HCT116 (cell line): ENCODE data around the gene NDC1. TPM values are rescaled to one million over a fixed set of nuclear protein-coding genes. Genes with fewer than 3 reads are reported as not detected.

Experiments used
- ATAC-seq: fragments of 200-7000 bp; cut with Tn5 transposase; 2 replicates; pipeline ENCODE4 v1.9.1; 2020; ENCODE audit warnings: mild to moderate bottlenecking, moderate library complexity
- BruUV-seq: library from RNA; stranded (reverse); fragments of 400-500 nt; replicated peaks from 2 replicates; lab custom pipeline; 2021; lab: Mats Ljungman, UMichigan
- CTCF ChIA-PET: fragments of 300-600 bp; sonication (Branson Sonifier 250); formaldehyde crosslinking; loops from one replicate; lab custom pipeline; 2021; ENCODE audit warnings: antibody characterized with exemption; lab: Charles Lee
- POLR2A ChIA-PET: fragments of 300-600, 350-600 bp; sonication (Branson Sonifier 250); formaldehyde crosslinking; loops from one replicate; lab custom pipeline; 2021; ENCODE audit warnings: antibody characterized with exemption; lab: Charles Lee
- RAD21 ChIA-PET, 2 experiments: fragments of 300-600 bp; sonication (Branson Sonifier 250); formaldehyde crosslinking; loops; one replicate each; lab custom pipeline; 2023; ENCODE audit warnings: low total read pairs in 2 of 2; ENCODE audit not compliant: uncharacterized antibody in 2 of 2, unreplicated experiment in 2 of 2, low non-redundant PET in 1 of 2; lab: Charles Lee
- DNase-seq: peaks from one replicate; pipeline ENCODE4 v3.0.0-alpha.2; 2010; ENCODE audit warnings: low read depth, low spot score
- H2AFZ ChIP-seq: fragments of 200-600 bp; shearing (Covaris generic), sonication (generic); 2 replicates; pipeline ENCODE4 v1.6.1; 2017; ENCODE audit warnings: low read depth, mixed run types, mixed read lengths, antibody characterized with exemption, low read length; ENCODE audit not compliant: poor library complexity, severe bottlenecking
- H3K27ac ChIP-seq: 2 replicates; pipeline ENCODE4 v1.5.1; 2012; ENCODE audit warnings: low read depth, low read length
- H3K27me3 ChIP-seq: fragments of 200-600 bp; sonication (generic); 2 replicates; pipeline ENCODE4 v1.6.1; 2016; ENCODE audit warnings: mixed run types, low read length, mixed read lengths; ENCODE audit not compliant: insufficient read depth
- H3K36me3 ChIP-seq, 2 experiments: fragments of 200-500 bp in 1 of 2; fragments of 200-600 bp in 1 of 2; sonication (Bioruptor generic) in 1 of 2; sonication (generic) in 1 of 2; 2 replicates each; pipeline versions ENCODE4 v1.5.1 to v1.6.1; 2014 to 2016; ENCODE audit warnings: low read length in 2 of 2, inconsistent platforms in 1 of 2, mixed read lengths in 1 of 2, mixed run types in 1 of 2; ENCODE audit not compliant: insufficient read depth in 2 of 2, control insufficient read depth in 1 of 2
- H3K4me1 ChIP-seq, 2 experiments: fragments of 200-600 bp in 1 of 2; sonication (generic) in 1 of 2; 2 replicates each; pipeline versions ENCODE4 v1.5.1 to v1.6.1; 2012 to 2017; ENCODE audit warnings: low read length in 2 of 2, inconsistent platforms in 1 of 2, mild to moderate bottlenecking in 1 of 2, mixed read lengths in 1 of 2, mixed run types in 1 of 2, moderate library complexity in 1 of 2; ENCODE audit not compliant: insufficient read depth in 2 of 2, control insufficient read depth in 1 of 2
- H3K4me2 ChIP-seq: fragments of 200-600 bp; sonication (generic); 2 replicates; pipeline ENCODE4 v1.6.1; 2017; ENCODE audit warnings: mixed run types, low read length, mixed read lengths
- H3K4me3 ChIP-seq, 2 experiments: fragments of 200-600 bp in 1 of 2; sonication (generic) in 1 of 2; replicated peaks in 1 of 2; 2 replicates each; pipeline ENCODE4 v1.5.1; 2011 to 2016; ENCODE audit warnings: low read length in 2 of 2, control low read depth in 1 of 2, low read depth in 1 of 2, mild to moderate bottlenecking in 1 of 2, mixed read lengths in 1 of 2, mixed run types in 1 of 2
- H3K79me2 ChIP-seq: fragments of 200-600 bp; sonication (generic); 2 replicates; pipeline ENCODE4 v1.6.1; 2017; ENCODE audit warnings: mild to moderate bottlenecking, mixed run types, low read length, moderate library complexity, mixed read lengths; ENCODE audit not compliant: insufficient read depth
- H3K9ac ChIP-seq: fragments of 200-600 bp; sonication (generic); 2 replicates; pipeline ENCODE4 v1.6.1; 2016; ENCODE audit warnings: low read length, mixed read lengths
- H3K9me2 ChIP-seq: fragments of 200-600 bp; sonication (generic), shearing (Covaris generic); 2 replicates; pipeline ENCODE4 v1.6.1; 2017; ENCODE audit warnings: mixed run types, mild to moderate bottlenecking, moderate library complexity; ENCODE audit not compliant: insufficient read depth
- H3K9me3 ChIP-seq, 2 experiments: fragments of 200-500 bp in 1 of 2; fragments of 200-600 bp in 1 of 2; sonication (Bioruptor generic) in 1 of 2; sonication (generic) in 1 of 2; 2 replicates each; pipeline ENCODE4 v1.6.1; 2014 to 2017; ENCODE audit warnings: low read length in 2 of 2, mixed read lengths in 2 of 2, inconsistent platforms in 1 of 2, low read depth in 1 of 2, mild to moderate bottlenecking in 1 of 2, mixed run types in 1 of 2, moderate library complexity in 1 of 2; ENCODE audit not compliant: control insufficient read depth in 1 of 2, insufficient read depth in 1 of 2
- H4K20me1 ChIP-seq: fragments of 200-600 bp; sonication (generic), shearing (Covaris generic); 2 replicates; pipeline ENCODE4 v1.6.1; 2017; ENCODE audit warnings: mixed run types, mild to moderate bottlenecking, moderate library complexity; ENCODE audit not compliant: insufficient read depth
- CBX3 ChIP-seq: IDR thresholded peaks from 2 replicates; pipeline ENCODE4 v1.6.1; 2012; ENCODE audit warnings: low read depth
- EGR1 ChIP-seq: IDR thresholded peaks from 2 replicates; pipeline ENCODE4 v1.6.1; 2012; ENCODE audit warnings: low read depth
- ELF1 ChIP-seq: IDR thresholded peaks from 2 replicates; pipeline ENCODE4 v1.6.1; 2012; ENCODE audit warnings: low read depth, borderline replicate concordance
- EZH2 ChIP-seq: fragments of 200-600 bp; sonication (generic); IDR thresholded peaks from 2 replicates; pipeline ENCODE4 v1.6.1; 2017; ENCODE audit warnings: antibody characterized with exemption, mixed run types
- EZH2phosphoT487 ChIP-seq: fragments of 200-600 bp; IDR thresholded peaks from 2 replicates; pipeline ENCODE4 v1.6.1; 2018; ENCODE audit warnings: antibody characterized with exemption, borderline replicate concordance
- FOSL1 ChIP-seq: IDR thresholded peaks from 2 replicates; pipeline ENCODE4 v1.6.1; 2012; ENCODE audit warnings: low read depth
- JUND ChIP-seq: IDR thresholded peaks from 2 replicates; pipeline ENCODE4 v1.6.1; 2012
- POLR2A ChIP-seq: IDR thresholded peaks from 2 replicates; pipeline ENCODE4 v1.7.0; 2011; ENCODE audit warnings: borderline replicate concordance; ENCODE audit not compliant: insufficient read depth, insufficient read length; ENCODE audit errors: extremely low read depth
- POLR2AphosphoS5 ChIP-seq: IDR thresholded peaks from 2 replicates; pipeline ENCODE4 v1.6.1; 2011; ENCODE audit warnings: mild to moderate bottlenecking, low read depth, low read length, moderate library complexity
- YY1 ChIP-seq: IDR thresholded peaks from 2 replicates; pipeline ENCODE4 v1.6.1; 2011; ENCODE audit warnings: low read length, low read depth, moderate library complexity, mild to moderate bottlenecking; ENCODE audit not compliant: insufficient replicate concordance; ENCODE audit errors: extremely low read depth
- ZFX ChIP-seq: fragments of 450-650 bp; IDR thresholded peaks from 2 replicates; pipeline ENCODE4 v1.6.1; 2017
- intact Hi-C: fragments of 100-400 bp; cut with micrococcal nuclease; formaldehyde crosslinking; loops from 2 replicates; pipeline ENCODE4 v1.10.0; 2022
- total RNA-seq: library from RNA; stranded (reverse); gene quantifications from one replicate; pipeline ENCODE4 v1.2.1, GENCODE V29; 2021; ENCODE audit not compliant: unreplicated experiment
- TF ChIP-seq, protein P1 (sequence below): IDR thresholded peaks from 2 replicates; pipeline ENCODE4 v1.6.1; 2012

The NDC1 gene
- total RNA-seq, 1 experiment from 2014 or later = 54.7 TPM

DNA sequence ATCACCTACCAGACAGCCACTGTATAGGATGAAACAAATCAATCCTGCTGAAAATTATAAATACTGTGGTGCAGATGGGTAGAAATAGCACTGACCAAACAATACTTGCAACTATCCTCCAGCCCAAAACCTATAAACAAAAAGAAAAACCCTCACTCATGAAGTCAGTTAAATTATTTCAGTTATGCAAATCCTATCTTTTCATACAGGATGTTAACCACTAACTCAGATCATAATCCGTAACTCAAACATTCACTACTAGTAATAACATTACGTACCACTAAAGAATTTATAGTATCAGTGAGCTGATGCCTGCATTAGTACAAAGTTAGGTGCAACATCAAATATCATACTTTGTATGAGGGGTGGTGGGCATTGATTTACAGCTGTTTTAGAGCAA, 2.6 kb downstream of the NDC1 start:
- ATAC-seq (no peak), DNase-seq (no peak)
- TF ChIP-seq POLR2A = no peak
- no peak for TF ChIP-seq EZH2phosphoT487
- TF ChIP-seq YY1 = no peak
- TF ChIP-seq POLR2AphosphoS5 = no peak
- TF ChIP-seq, protein P1, sequence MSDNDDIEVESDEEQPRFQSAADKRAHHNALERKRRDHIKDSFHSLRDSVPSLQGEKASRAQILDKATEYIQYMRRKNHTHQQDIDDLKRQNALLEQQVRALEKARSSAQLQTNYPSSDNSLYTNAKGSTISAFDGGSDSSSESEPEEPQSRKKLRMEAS = no peak
- TF ChIP-seq JUND = no peak
- no peak for TF ChIP-seq ELF1
- TF ChIP-seq ZFX = no peak
- TF ChIP-seq FOSL1 = no peak
- no peak for TF ChIP-seq CBX3
- TF ChIP-seq, all 23 proteins: peak for 0
- Histone ChIP-seq H4K20me1 (peaks cover 11% of the 10 kb centered on the region; the same call in 1 of the 2 replicates), H2AFZ (no peak overlapping the region), H3K79me2 (peaks cover 74% of the 10 kb centered on the region), H3K9me2 (no peaks in the 10 kb centered on the region), H3K9ac (no peak overlapping the region), H3K4me1 (peaks cover 0 to 8% of the 10 kb centered on the region in 2 experiments; a peak in 3 of 4 replicates), H3K4me2 (no peak overlapping the region), H3K9me3 (no peaks in the 10 kb centered on the region), H3K36me3 (peaks cover 3 to 10% of the 10 kb centered on the region in 2 experiments; a peak in 2 of 4 replicates), H3K4me3 (no peak overlapping the region), H3K27ac (no peak overlapping the region), H3K27me3 (no peaks in the 10 kb centered on the region)
- intact Hi-C loops = no loop called here
- no TSS peak for BruUV-seq
- POLR2A ChIA-PET = interaction anchor here (1.1 kb wide), 1 partner anchor 9 kb away, joined by 3 read pairs; no protein-coding TSS in a partner anchor
- CTCF ChIA-PET = interaction anchor here (1.2 kb wide), 1 partner anchor 9 kb away, joined by 3 read pairs; no protein-coding TSS in a partner anchor
- RAD21 ChIA-PET = no interaction called here

DNA sequence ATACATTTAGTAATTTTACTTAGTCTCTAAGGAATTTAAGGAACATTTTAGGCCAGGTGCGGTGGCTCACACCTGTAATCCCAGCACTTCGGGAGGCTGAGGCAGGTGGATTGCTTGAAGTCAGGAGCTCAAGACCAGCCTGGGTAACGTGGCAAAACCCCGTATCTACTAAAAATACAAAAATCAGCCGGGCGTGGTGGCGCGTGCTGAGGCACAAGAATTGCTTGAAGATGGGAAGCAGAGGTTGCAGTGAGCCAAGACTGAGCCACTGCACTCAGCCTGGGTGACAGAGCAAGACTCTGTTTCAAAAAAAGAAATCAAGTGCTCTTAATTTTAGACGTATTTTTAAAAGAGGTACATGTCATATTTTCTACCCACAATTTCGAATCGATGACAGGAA, 3.3 kb downstream of the NDC1 start:
- intact Hi-C loops = no loop called here
- Histone ChIP-seq H3K79me2 (peaks cover 77% of the 10 kb centered on the region), H3K9me2 (no peaks in the 10 kb centered on the region), H4K20me1 (peaks cover 11% of the 10 kb centered on the region; the same call in 1 of the 2 replicates), H2AFZ (no peak overlapping the region), H3K4me2 (no peak overlapping the region), H3K27ac (no peak overlapping the region), H3K4me1 (peaks cover 0 to 8% of the 10 kb centered on the region in 2 experiments; a peak in 3 of 4 replicates), H3K36me3 (peaks cover 3 to 13% of the 10 kb centered on the region in 2 experiments; a peak in 2 of 4 replicates), H3K4me3 (no peak overlapping the region), H3K9me3 (no peaks in the 10 kb centered on the region), H3K27me3 (no peaks in the 10 kb centered on the region), H3K9ac (no peak overlapping the region)
- DNase-seq (no peak), ATAC-seq (no peak)
- ChIA-PET CTCF (no interaction called here), RAD21 (no interaction called here), POLR2A (interaction anchor here (1.0 to 1.1 kb wide), 2 partner anchors 8 to 12 kb away, joined by 3 read pairs; no protein-coding TSS in a partner anchor)
- BruUV-seq = no TSS peak
- no peak for TF ChIP-seq EGR1
- TF ChIP-seq EZH2 = no peak
- TF ChIP-seq CBX3 = no peak
